Measurements from ENCODE around the gene NFE2L3.
"Not testable (repeated sequence)": the region's sequence is repeated elsewhere in the genome, so short reads cannot be mapped to it uniquely, and the experiment has no call there.

Gene NFE2L3, protein sequence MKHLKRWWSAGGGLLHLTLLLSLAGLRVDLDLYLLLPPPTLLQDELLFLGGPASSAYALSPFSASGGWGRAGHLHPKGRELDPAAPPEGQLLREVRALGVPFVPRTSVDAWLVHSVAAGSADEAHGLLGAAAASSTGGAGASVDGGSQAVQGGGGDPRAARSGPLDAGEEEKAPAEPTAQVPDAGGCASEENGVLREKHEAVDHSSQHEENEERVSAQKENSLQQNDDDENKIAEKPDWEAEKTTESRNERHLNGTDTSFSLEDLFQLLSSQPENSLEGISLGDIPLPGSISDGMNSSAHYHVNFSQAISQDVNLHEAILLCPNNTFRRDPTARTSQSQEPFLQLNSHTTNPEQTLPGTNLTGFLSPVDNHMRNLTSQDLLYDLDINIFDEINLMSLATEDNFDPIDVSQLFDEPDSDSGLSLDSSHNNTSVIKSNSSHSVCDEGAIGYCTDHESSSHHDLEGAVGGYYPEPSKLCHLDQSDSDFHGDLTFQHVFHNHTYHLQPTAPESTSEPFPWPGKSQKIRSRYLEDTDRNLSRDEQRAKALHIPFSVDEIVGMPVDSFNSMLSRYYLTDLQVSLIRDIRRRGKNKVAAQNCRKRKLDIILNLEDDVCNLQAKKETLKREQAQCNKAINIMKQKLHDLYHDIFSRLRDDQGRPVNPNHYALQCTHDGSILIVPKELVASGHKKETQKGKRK

DNA sequence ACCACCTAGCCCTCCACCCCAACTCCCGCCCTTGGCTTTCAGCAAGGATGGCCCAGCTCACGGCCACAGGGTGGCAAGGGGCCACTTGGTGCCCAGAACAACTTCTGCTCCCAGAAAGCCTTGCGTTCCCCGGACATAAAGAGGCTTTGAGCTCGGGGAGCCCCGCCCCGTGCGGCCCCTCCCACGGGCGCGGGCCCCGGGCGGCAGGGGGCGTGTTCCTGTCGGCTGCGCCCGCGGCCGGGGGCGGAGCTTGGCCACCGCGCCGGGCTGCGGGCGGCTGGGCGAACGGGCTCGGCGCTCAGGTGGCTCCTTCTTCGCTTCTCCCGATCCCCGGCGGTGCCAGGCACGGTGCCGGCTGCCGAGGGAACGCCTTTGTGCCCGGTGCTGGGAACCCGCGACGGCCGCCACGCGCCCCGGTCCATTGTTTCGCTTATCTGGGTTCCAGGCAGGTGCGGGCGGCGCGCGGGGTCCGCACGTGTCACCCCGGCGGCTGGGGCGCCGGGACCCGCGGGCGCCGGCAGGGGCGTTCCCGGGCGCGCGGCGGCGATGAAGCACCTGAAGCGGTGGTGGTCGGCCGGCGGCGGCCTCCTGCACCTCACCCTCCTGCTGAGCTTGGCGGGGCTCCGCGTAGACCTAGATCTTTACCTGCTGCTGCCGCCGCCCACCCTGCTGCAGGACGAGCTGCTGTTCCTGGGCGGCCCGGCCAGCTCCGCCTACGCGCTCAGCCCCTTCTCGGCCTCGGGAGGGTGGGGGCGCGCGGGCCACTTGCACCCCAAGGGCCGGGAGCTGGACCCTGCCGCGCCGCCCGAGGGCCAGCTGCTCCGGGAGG lies at the start of gene NFE2L3:
NFE2L3 (plus strand) TSS at position 246 of the 829 bp plus-strand sequence; CDS start at position 547, 301 bp downstream.
- peak; percentile 73 to 83 for DNase-seq (ENCODE audit: low read depth in 2 of 2)

DNA sequence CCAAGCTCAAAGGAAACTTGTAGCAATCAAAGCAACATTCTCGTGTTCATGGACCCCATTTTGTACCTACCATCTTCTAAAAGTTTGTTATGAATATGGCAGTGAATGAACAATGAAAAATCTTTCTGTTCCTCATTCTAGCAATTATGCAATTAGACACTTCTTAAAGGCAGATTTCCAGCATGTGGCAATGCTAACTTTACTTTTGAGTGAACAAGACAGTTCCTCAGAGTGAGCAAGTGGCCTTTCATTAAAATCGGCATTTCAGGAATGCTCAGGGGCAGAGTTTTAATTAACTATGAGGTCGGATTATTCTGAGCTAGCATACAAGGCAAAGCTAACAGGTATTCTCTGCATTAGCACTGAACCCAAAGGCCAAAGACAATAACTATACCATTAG lies 48.4 kb upstream of the NFE2L3 start:
- no peak for DNase-seq (ENCODE audit: low read depth in 2 of 2)

DNA sequence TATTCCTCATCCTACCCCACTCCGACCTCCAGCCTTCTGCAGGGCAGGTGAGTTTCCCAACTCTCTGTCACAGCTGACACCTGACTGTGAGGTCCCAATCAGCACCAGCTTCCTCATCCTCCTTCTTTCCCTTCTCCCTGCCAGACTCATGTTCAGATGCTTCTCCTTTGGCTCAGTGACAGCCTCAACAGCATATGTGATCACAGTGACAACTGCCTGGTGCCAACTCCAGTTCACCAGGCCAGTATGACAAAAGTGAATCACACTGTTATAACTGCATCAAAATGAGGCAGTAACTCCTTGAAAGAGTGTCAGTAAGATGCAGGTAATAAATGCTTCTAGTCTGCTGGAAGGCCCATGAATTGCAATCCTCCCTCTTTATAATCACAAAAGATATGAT lies 46.8 kb upstream of the NFE2L3 start:
- no peak for DNase-seq (ENCODE audit: low read depth in 2 of 2)

DNA sequence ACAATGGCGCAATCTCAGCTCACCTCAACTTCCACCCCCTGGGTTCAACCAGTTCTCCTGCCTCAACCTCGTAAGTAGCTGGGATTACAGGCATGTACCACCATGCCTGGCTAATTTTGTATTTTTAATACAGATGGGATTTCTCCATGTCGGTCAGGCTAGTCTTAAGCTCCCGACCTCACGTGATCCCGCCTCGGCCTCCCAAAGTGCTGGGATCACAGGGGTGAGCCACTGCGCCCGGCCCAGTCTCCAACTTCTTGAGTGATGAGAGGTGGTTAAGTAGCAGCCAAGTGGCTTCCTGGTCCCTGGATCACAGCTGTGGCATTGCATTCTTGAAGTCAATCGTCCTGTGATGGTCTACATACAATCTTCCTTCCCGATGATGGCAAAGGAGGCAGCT lies 46.1 kb upstream of the NFE2L3 start:
- DNase-seq (ENCODE audit: low read depth in 2 of 2) = no peak

DNA sequence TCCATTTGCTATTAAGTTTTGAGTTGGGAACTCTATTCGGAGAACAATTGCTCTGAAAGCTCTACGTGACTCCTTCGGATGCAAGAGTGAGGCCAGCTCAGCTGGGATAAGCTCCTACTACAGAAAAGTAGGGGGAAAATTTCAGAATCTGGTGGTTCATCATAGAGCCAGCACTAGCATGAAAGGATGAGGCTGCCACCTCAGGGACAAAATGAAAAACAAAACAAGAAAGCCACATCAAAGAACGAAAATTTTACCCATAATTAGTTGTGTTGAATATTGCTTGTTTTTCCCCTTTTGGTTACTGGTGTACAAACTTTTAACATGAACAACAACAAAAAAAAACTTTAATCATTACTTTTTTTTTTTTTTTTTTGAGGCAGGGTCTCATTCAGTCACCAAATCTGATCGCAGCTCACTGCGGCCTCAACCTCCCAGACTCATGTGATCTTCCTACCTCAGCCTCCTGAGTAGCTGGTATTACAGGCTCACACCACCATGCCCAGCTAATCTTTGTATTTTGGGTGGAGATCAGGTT lies 39.7 kb upstream of the NFE2L3 start:
- DNase-seq (ENCODE audit: low read depth in 2 of 2) = no peak

DNA sequence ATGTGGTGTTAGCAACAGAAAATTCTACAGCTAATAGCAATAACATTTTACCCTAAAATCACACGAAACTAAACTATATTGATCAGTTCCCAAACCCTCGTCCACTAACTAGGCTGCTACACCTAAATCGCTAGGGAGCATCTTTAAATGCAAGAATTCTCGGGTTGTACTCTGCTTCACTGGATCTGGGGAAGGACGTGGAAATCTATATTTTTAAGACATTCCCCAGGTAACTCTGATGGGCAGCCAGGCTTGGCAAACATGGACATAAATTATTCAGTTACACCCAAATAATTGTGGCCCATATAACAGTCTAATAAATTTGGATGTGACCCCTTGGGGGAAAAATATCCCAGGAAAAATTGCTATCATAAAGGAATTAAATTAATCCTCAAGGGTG lies 36.3 kb upstream of the NFE2L3 start:
- no peak for DNase-seq (ENCODE audit: low read depth in 2 of 2)

DNA sequence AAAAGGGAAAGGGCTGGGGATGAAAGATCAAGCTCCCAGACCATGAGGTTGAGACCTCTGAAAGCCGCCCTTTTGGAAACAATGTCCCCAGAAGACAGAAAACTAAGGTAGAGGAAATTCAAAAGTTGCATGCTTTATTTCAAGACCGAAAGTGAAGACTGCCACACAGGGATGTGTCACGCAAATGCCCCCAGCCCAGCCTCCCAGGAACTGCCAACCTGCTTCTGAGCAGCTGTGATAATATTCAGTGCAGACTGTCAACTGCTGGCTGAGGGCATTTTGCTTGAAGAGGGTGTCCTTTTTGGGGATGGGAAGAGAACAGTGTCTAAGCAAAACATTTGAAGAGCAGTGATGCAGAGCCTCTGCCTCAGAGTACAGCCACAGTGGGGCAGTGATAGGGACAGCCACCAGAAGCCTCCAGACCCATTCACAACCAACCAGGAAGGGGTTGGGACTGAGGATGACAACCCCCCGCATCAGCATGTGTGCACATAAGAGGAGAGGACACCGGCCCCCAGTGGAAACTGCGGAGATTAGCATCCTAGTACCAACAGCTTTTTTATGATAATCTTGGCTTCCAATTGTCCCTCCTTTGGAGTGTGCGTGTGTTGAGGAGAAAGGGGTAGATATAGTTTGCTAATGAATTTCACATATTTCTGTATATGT lies 34.7 kb upstream of the NFE2L3 start:
- DNase-seq (ENCODE audit: low read depth in 2 of 2) = no peak

DNA sequence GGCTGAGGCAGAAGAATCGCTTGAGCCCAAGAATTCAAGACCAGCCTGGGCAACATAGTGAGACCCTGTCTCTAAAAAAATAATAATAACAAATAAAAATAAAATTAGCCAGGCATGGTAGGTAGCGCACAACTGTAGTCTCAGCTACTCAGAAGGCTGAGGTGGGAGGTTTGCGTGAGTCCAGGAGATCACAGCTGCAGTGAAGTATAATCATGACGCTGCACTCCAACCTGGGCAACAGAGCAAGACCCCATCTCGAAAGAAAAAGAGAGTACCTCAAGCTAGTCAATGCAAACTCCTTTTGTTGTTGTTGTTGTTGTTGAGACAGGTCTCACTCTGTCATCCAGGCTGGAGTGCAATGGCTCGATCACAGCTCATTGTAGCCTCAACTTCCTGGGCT lies 34.0 kb upstream of the NFE2L3 start:
- no peak for DNase-seq (ENCODE audit: low read depth in 2 of 2)

DNA sequence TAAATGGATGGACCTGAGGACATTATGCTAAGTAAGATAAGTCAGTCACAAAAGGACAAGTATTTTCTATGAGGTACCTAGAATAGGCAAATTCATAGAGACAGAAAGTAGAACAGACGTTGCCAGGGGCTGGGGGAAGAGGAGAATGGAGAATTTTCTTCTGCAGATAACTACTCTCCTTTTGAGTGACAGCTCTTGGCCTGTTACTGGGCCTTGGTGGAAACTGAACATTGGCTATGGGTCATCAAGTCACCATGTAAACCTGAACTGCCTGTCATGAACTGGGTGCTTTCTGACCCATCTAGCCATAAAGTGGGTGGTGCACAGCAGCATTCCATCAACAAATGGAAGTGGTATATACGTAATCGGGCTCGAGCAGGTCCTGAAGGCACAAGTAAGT lies 29.3 kb upstream of the NFE2L3 start:
- DNase-seq (ENCODE audit: low read depth in 2 of 2) = no peak

DNA sequence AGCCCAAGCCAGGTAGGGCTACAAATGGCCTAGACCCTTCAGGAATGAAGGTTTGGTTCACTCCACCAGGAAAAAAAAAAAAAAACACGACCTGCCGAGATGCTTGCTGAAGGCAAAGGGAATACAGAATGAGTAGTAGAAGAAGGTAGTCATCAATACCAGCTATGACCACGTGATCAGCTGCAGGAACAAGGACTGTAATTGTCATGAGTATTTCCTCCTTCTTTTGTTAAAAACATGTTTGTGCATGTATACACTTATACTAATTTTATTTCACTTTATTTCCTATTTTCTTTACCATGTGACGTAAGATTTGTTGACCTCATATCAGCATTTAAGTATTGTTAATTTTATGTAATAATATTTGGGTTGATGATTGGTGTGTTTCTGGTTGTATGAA lies 27.2 kb upstream of the NFE2L3 start:
- DNase-seq (ENCODE audit: low read depth in 2 of 2) = not testable (repeated sequence)

DNA sequence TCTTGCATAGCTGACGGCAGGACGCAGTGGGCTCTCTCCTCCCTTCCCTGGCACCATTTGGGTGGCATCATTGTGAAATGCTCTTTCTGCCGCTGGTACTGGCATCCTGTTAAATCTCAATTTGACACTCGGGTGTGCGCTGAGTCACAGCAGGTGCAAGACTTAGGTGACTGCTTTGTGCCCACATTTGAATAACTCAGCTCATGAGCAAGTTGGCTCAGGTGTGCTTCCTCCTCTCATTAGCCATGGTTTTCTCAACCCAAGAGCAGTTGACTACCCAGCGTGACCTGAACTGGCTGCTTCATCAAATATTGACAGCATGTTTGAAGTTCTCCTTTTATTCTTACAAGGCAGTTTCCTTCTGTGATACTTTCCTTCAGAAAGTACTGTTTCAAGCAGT lies 24.6 kb upstream of the NFE2L3 start:
- no peak for DNase-seq (ENCODE audit: low read depth in 2 of 2)

DNA sequence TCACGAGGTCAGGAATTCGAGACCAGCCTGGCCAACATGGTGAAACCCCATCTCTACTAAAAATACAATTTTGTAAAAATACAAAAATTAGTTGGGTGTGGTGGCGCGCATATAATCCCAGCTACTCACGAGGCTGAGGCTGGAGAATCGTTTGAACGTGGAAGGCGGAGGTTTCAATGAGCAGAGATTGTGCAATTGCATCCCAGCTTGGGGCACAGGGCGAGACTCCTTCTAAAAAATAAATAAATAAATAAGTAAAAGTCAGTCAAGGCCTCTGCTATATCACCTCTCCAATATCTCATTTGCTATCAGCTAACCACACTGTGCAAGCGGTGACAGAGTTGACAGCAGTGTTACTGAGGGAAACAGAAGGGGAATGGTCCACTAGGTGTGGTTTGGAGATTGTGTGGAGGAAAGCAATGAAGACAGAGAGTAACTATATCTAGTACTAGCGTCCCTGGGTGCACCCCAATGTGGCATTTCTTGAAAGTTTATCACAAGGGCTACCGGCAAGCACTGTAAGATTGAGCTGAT lies 20.9 kb upstream of the NFE2L3 start:
- no peak for DNase-seq (ENCODE audit: low read depth in 2 of 2)

DNA sequence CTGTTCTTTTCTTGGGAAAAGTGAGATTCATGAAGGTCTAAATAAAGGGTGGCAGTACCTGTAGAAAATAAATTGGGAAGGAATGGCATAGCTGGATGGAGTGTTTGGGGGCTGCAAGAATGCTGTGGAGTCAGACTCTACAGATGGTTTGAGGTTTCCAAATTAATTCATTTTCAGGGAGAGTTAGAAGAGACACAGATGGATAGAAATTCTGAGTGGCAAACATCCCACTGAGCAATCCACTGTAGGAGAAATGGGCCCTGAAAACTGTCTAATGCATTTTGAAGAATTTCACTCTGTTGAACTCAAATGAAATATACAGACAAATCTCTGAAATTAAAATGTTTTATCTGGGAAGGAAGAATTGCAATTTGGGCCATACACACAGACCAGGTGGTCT lies 16.9 kb upstream of the NFE2L3 start:
- no peak for DNase-seq (ENCODE audit: low read depth in 2 of 2)

DNA sequence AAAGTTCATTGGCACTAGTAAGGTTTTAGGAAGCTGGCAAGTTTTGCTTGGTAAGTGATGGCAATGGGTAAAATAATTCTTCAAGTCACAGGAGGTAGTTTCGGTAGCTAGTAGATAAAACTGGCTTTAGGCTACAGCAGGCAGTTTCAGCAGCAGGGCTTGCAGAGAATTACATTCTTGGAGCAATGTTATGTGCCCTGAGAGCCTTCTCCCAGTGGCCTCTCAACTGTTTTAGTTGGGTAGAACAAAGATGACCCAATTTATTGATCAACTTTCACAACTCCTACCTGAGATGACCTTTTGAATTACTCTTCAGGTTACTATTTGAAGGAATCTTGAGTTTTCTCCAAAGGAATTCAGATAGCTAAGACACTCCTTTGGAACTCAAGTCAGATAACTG lies 16.4 kb upstream of the NFE2L3 start:
- no peak for DNase-seq (ENCODE audit: low read depth in 2 of 2)

DNA sequence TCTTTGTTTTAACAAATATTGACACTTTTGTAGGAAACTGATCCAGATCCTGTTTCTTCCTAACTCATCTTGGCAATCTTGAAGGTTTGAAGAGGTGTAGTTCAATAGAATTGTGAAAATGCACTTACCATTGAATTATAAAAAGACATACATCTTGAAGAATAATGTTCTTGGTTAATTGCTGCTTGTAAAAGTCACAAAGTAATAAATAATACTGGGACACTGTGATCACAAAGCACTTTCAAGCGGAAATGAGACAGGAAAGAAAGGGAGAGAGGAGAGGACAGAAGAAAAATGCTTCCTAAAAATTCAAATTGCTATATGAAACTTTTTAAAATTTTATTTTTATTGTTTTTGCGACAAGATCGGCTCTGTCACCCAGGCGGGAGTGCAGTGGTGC lies 15.2 kb upstream of the NFE2L3 start:
- no peak for DNase-seq (ENCODE audit: low read depth in 2 of 2)

DNA sequence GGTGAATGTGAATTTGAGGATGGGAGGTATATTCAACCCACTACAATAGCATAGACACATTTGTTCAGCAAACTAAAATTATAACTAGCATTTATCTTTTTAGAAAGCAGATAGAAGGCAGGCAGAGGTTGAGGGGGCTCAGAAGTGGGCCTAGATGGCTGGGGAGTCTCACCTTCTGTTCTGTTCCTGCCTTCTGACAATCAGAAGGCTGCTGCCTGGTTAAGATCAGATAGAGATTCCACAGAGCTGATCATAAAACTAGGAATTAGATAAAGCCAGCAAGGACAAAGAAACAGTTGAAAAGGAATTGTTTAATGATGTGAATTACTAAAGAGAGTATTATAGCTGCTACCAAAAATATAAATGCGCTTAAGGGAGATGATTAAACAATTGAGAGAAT lies 11.6 kb upstream of the NFE2L3 start:
- DNase-seq (ENCODE audit: low read depth in 2 of 2) = no peak

DNA sequence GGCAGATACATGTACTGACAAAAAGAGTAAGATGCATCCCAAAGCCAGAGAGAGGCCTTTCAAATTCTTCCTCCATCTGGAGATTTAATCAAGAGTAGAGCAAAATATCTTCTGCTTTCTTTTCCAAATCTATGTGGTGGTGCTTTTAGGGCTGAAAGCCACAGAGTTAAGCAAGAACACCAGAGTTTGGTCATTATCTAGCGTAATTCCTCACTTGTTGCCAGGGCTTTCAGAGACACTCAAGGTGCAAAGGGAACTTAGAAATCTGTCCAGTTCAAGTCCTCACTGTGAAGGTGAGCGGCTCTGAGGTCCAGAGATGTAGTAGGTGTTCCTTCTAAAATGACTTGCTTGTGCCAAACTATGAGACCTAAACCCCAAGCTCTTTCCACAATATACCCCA lies 10.9 kb upstream of the NFE2L3 start:
- no peak for DNase-seq (ENCODE audit: low read depth in 2 of 2)

DNA sequence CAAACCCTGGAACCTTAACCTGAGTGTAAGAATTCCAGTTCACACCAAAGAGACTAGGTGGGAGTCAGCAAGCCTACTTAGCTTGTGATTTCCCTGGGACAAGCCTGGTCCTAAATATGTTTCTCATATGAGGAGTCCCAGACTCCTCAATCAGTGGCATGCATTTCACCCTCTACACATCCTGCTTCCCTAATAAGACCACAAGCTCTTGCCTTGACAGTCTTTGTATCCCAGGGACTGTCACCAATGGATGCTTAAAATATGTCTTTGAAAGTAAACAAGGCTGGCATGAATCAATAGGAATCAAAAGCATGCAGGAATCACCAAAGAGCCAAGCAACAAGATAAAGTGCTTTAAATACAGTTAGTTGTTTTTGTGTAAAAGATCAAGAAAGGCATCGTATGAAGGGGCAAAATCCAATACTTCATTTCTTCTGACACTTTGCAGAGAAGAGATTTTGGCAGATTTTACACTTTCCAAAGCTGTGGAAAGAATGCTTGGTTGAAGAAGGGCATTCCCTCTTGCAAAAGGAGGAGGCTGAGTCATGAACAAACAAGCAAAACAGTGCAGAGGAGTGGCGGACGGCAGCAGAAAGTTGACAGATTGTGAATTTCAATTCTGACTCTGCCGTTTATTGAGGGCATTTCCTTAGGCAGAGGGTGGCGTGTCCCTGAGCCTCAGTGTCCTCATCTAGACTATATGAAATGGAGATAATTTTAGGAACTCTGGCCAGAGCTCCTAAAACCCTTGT lies 8.5 kb upstream of the NFE2L3 start:
- DNase-seq (ENCODE audit: low read depth in 2 of 2) = no peak

DNA sequence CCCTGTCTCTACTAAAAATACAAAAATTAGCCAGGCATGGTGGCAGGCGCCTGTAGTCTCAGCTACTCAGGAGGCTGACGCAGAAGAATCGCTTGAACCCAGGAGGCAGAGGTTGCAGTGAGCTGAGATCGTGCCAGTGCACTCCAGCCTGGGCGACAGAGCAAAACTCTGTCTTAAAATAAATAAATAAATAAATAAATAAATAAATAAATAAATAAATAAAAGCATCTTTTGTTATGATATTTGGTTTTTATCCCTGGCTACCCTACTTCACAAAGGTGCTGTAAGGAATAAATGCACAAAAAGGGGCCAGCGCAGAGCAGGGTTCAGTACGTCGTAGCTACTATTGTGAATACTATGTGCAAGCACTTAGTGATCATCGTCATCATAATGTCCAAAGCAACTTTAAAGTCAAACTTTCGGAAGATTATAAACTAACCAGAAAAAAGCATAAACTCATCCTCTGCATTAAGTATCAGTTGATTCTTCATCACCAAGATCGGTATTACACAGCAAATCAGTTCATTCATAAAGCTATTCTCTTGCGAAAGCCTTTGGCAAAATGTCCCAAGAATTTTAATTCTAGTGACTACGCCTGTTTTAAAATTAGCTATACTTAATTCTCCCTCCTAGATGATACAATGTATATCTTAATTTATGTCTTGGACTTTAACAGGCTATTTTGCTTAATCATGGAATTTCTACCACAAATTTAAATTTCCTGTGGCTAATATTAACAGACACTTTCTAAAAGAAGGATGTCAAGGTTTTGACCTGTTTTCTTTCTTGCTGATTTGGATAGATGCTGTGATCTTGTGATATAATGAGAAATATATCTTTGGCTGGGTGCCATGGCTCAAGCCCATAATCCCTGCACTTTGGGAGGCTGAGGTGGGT lies 7.6 kb upstream of the NFE2L3 start:
- no peak for DNase-seq (ENCODE audit: low read depth in 2 of 2)

DNA sequence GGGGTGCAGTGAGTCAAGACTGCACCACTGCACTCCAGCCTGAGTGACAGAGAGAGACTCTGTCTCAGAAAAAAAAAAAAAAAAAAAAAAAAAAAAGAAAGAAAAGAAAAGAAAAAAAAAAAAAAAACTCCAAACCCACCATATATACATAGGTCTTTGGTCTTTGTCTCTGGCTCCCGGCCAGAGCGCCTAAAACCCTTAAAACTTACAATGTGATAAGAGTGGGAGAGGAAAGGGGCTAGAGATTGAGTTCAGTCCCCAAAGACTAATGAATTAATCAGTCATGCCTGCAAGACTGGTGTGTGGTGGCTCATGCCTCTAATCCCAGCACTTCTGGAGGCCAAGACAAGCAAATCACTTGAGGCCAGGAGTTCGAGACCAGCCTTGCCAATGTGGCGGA lies 6.8 kb upstream of the NFE2L3 start:
- no peak for DNase-seq (ENCODE audit: low read depth in 2 of 2)
